Measurements from ENCODE around the gene NTM. TPM values are rescaled to one million over a fixed set of nuclear protein-coding genes. Genes with fewer than 3 reads are reported as not detected.

NTM gene
- polyA plus RNA-seq, 1 donor (not counting 4 experiments of a cell fraction or from before 2014, with no cell fraction given) = 47.9 TPM

- FAIRE-seq (no peak), DNase-seq (ENCODE audit: low read depth, low spot score) (no peak)
- dilution Hi-C loops (cut with MboI; ENCODE audit: extremely low pct_ligation_motif_present, low sequenced_read_pairs) = no loop called here
- no peaks in the 10 kb centered on the region for H4K20me1 ChIP-seq (ENCODE audit: control insufficient read depth, extremely low read depth, insufficient read depth, low read length)
- H3K4me2 ChIP-seq (ENCODE audit: control insufficient read depth, extremely low read depth, insufficient read depth, low read depth, low read length) = no peak overlapping the region
- no peak overlapping the region for H3K27ac ChIP-seq (ENCODE audit: control insufficient read depth, insufficient read depth, low read length)
- H3K9me3 ChIP-seq (ENCODE audit: control insufficient read depth, low read depth, low read length) = peaks cover 2% of the 10 kb centered on the region
- no peak overlapping the region for H3K4me3 ChIP-seq (ENCODE audit: control insufficient read depth in 2 of 3, extremely low read depth in 1 of 3, insufficient read depth in 2 of 3, low read depth in 1 of 3, low read length in 3 of 3)
- no peaks in the 10 kb centered on the region for H3K27me3 ChIP-seq (ENCODE audit: control insufficient read depth, extremely low read depth, insufficient read depth, low read length)
- no peak overlapping the region for H2AFZ ChIP-seq (ENCODE audit: control insufficient read depth, low read length)
- no peaks in the 10 kb centered on the region for H3K4me1 ChIP-seq (ENCODE audit: control insufficient read depth, extremely low read depth, insufficient read depth, low read length)
- TF ChIP-seq CTCF (optimal IDR thresholded peaks at IDR 0.05 in 1 of 3, IDR thresholded peaks at IDR 0.05 in 1 of 3, conservative IDR thresholded peaks at IDR 0.05 in 1 of 3; ENCODE audit: extremely low read depth in 1 of 3, insufficient read depth in 2 of 3, low read length in 3 of 3) = no peak
- H3K36me3 ChIP-seq (ENCODE audit: control insufficient read depth in 2 of 2, extremely low read depth in 1 of 2, insufficient read depth in 2 of 2, low read length in 2 of 2) = no peaks in the 10 kb centered on the region
- H3K9me1 ChIP-seq (ENCODE audit: control insufficient read depth, extremely low read depth, insufficient read depth, low read length) = no peaks in the 10 kb centered on the region
- H3K79me2 ChIP-seq (ENCODE audit: control insufficient read depth, insufficient read depth, low read length) = no peaks in the 10 kb centered on the region
- no peak overlapping the region for H3K9ac ChIP-seq (ENCODE audit: control insufficient read depth, extremely low read depth, insufficient read depth, low read length)
Measured at GRCh38 chr11:132353255-132353654, 982.8 kb downstream of the NTM start.

- dilution Hi-C loops (cut with MboI; ENCODE audit: extremely low pct_ligation_motif_present, low sequenced_read_pairs) = no loop called here
- Histone ChIP-seq H3K9ac (ENCODE audit: control insufficient read depth, extremely low read depth, insufficient read depth, low read length) (no peak overlapping the region), H3K36me3 (ENCODE audit: control insufficient read depth in 2 of 2, extremely low read depth in 1 of 2, insufficient read depth in 2 of 2, low read length in 2 of 2) (no peaks in the 10 kb centered on the region), H3K4me1 (ENCODE audit: control insufficient read depth, extremely low read depth, insufficient read depth, low read length) (no peaks in the 10 kb centered on the region), H3K9me1 (ENCODE audit: control insufficient read depth, extremely low read depth, insufficient read depth, low read length) (no peaks in the 10 kb centered on the region), H3K27ac (ENCODE audit: control insufficient read depth, insufficient read depth, low read length) (no peak overlapping the region), H3K4me3 (ENCODE audit: control insufficient read depth in 2 of 3, extremely low read depth in 1 of 3, insufficient read depth in 2 of 3, low read depth in 1 of 3, low read length in 3 of 3) (no peak overlapping the region), H3K27me3 (ENCODE audit: control insufficient read depth, extremely low read depth, insufficient read depth, low read length) (no peaks in the 10 kb centered on the region), H3K9me3 (ENCODE audit: control insufficient read depth, low read depth, low read length) (no peaks in the 10 kb centered on the region), H4K20me1 (ENCODE audit: control insufficient read depth, extremely low read depth, insufficient read depth, low read length) (no peaks in the 10 kb centered on the region), H3K4me2 (ENCODE audit: control insufficient read depth, extremely low read depth, insufficient read depth, low read depth, low read length) (no peak overlapping the region), H3K79me2 (ENCODE audit: control insufficient read depth, insufficient read depth, low read length) (no peaks in the 10 kb centered on the region), H2AFZ (ENCODE audit: control insufficient read depth, low read length) (no peak overlapping the region)
- DNase-seq (ENCODE audit: low read depth, low spot score) (no peak), FAIRE-seq (no peak)
- TF ChIP-seq CTCF (optimal IDR thresholded peaks at IDR 0.05 in 1 of 3, IDR thresholded peaks at IDR 0.05 in 1 of 3, conservative IDR thresholded peaks at IDR 0.05 in 1 of 3; ENCODE audit: extremely low read depth in 1 of 3, insufficient read depth in 2 of 3, low read length in 3 of 3) (no peak), EZH2 (IDR thresholded peaks at IDR 0.05; ENCODE audit: low read length) (no peak)
Measured at GRCh38 chr11:132357811-132358572, 987.6 kb downstream of the NTM start.
